ENCODE measurements around the gene CSMD2.

CSMD2 gene

GRCh38 chr1:34153246-34153645 lies 11.8 kb downstream of the CSMD2 start:
- no peak overlapping the region for H3K4me3 ChIP-seq (ENCODE audit: low read depth in 1 of 2, low read length in 1 of 2)
- H3K27ac ChIP-seq, result no peak overlapping the region
- H3K4me1 ChIP-seq (ENCODE audit: control insufficient read depth in 1 of 2, insufficient read depth in 1 of 2, low read depth in 1 of 2, low read length in 1 of 2), result no peaks in the 10 kb centered on the region
- H3K27me3 ChIP-seq, result no peaks in the 10 kb centered on the region
- no peaks in the 10 kb centered on the region for H3K36me3 ChIP-seq
- TF ChIP-seq CTCF (IDR thresholded peaks at IDR 0.05), result no peak
- H3K9me3 ChIP-seq, result no peaks in the 10 kb centered on the region

GRCh38 chr1:34149501-34149900 lies 15.5 kb downstream of the CSMD2 start:
- H3K4me1 ChIP-seq (ENCODE audit: control insufficient read depth in 1 of 2, insufficient read depth in 1 of 2, low read depth in 1 of 2, low read length in 1 of 2), result no peaks in the 10 kb centered on the region
- H3K27me3 ChIP-seq, result peaks cover 8% of the 10 kb centered on the region
- no peaks in the 10 kb centered on the region for H3K36me3 ChIP-seq
- H3K9me3 ChIP-seq, result no peaks in the 10 kb centered on the region
- no peak overlapping the region for H3K27ac ChIP-seq
- no peak overlapping the region for H3K4me3 ChIP-seq (ENCODE audit: low read depth in 1 of 2, low read length in 1 of 2)
- no peak for TF ChIP-seq CTCF (IDR thresholded peaks at IDR 0.05)

GRCh38 chr1:34147301-34147700 lies 17.7 kb downstream of the CSMD2 start:
- Histone ChIP-seq H3K27ac (no peak overlapping the region), H3K9me3 (no peaks in the 10 kb centered on the region), H3K4me3 (ENCODE audit: low read depth in 1 of 2, low read length in 1 of 2) (no peak overlapping the region), H3K27me3 (peaks cover 8% of the 10 kb centered on the region), H3K4me1 (ENCODE audit: control insufficient read depth in 1 of 2, insufficient read depth in 1 of 2, low read depth in 1 of 2, low read length in 1 of 2) (no peaks in the 10 kb centered on the region), H3K36me3 (no peaks in the 10 kb centered on the region)
- TF ChIP-seq CTCF (IDR thresholded peaks at IDR 0.05), result no peak

GRCh38 chr1:34144766-34145165 lies 20.3 kb downstream of the CSMD2 start:
- Histone ChIP-seq H3K9me3 (no peaks in the 10 kb centered on the region), H3K36me3 (no peaks in the 10 kb centered on the region), H3K27ac (no peak overlapping the region), H3K4me1 (ENCODE audit: control insufficient read depth in 1 of 2, insufficient read depth in 1 of 2, low read depth in 1 of 2, low read length in 1 of 2) (no peaks in the 10 kb centered on the region), H3K4me3 (ENCODE audit: low read depth in 1 of 2, low read length in 1 of 2) (no peak overlapping the region), H3K27me3 (peaks cover 8% of the 10 kb centered on the region)
- no peak for TF ChIP-seq CTCF (IDR thresholded peaks at IDR 0.05)

GRCh38 chr1:34143975-34144374 lies 21.1 kb downstream of the CSMD2 start:
- no peak for TF ChIP-seq CTCF (IDR thresholded peaks at IDR 0.05)
- Histone ChIP-seq H3K27ac (no peak overlapping the region), H3K4me3 (ENCODE audit: low read depth in 1 of 2, low read length in 1 of 2) (no peak overlapping the region), H3K9me3 (no peaks in the 10 kb centered on the region), H3K27me3 (peaks cover 8% of the 10 kb centered on the region), H3K36me3 (no peaks in the 10 kb centered on the region), H3K4me1 (ENCODE audit: control insufficient read depth in 1 of 2, insufficient read depth in 1 of 2, low read depth in 1 of 2, low read length in 1 of 2) (no peaks in the 10 kb centered on the region)

All from neutrophil (primary cell).